Measurements from ENCODE around the gene ARID4B.
"Not testable (repeated sequence)": the region's sequence is repeated elsewhere in the genome, so short reads cannot be mapped to it uniquely, and the experiment has no call there.

Gene ARID4B

GRCh38 chr1:235265900-235266299 lies 62.1 kb downstream of the ARID4B start:
- DNase-seq = no peak

DNA sequence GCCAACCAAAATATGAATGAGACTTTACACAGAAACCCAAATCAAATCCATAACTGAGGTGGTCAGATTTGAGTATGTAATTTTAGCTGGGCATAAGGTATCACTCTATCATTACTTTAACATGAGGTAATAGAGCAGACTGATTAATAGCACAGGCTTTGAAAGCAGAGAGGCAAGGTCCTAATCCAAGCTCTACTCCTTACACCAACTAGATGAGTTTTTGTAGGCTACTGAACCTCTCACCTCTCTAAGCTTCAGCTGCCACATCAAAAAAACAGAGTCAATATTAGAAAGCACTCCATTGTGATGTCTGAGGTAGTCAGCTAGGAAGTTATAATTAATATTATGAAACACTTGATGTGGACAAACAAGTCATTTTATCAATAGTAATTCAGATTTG lies 63.7 kb downstream of the ARID4B start:
- DNase-seq = no peak

GRCh38 chr1:235262539-235262938 lies 65.4 kb downstream of the ARID4B start:
- DNase-seq = no peak

GRCh38 chr1:235261243-235261642 lies 66.7 kb downstream of the ARID4B start:
- DNase-seq = no peak

DNA sequence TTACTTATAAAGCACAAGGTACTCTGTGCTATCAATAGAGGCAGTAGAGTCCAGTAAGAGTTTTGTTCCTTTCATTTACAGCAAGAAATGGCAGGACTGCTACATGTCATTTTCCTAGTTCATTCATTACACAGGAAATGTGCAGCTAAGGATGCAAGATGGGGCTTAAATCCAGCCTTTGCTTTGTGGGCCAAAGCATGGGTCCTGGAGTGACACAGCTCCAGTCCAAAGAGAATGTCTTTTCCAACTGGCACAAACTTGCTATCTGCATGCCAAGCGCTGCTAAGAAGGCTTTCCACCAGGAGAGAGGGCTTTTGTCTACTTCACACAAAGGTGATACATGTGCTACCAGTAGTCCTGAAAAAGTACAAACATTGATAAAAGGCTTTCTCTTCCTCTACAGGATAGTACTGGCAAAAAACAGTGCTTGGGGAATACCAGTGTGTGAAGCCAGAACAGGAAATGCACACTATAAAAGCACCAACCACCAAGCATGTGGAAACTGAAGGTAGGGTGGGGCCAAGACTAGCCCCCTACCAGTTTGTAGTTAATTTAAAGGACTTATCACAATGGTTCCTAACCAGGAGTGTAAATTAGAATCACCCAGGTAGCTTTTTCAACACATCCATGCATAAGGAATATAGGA lies 68.7 kb downstream of the ARID4B start:
- no peak for DNase-seq

GRCh38 chr1:235258068-235258467 lies 69.9 kb downstream of the ARID4B start:
- DNase-seq = not testable (repeated sequence)

DNA sequence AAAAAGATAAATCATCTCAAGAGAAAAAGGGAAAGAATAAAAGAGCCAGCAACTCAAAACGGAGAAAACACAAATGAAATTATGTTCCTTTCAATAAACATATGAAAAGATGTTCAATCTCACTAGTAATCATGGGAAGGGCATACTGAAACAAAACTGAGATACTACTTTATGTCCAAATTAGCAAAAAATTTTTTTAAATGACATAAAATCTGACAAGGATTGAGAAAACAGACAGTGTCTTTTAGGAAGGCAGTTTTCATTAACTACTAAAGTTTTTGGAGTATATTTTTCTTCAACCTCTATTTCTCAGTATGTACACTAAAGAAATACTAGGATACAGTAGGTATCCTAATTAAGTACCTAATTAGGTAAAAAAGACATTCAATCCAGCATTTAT lies 73.3 kb downstream of the ARID4B start:
- no peak for DNase-seq

DNA sequence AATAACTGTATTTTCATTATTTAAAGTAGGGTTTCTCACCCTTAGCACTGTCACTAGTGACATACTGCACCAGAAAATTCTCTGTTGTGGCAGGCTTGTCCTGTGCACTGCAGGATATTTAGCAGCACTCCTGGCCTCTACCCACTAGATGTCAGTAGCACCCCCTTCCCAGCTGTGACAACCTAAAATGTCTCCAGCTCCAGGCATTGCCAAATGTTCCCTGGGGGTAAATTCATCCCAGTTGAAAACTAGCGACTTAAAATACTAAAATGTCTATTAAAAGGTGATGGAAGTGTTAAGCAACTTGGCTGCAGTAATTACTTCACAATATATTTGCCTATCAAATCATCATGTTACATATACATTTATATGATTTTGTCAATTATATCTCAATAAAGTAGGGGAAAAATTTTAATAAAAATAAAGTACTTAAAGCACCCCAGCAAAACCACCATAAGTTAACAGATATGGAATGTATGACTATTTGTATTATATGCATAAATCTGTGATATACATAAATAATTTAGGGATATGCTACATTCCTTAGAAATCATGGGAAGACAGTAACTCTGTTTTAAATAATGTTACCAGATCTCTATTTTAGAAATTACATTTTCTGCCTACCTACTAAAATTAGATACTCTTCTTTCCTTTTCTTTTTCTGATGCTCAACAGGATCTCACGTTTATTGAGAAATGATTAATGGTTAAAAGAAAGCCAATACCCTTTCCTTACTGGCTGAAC lies 74.6 kb downstream of the ARID4B start:
- DNase-seq = peak; percentile 55

- no peak for DNase-seq
Observed at GRCh38 chr1:235250430-235250829, 77.5 kb downstream of the ARID4B start.

DNA sequence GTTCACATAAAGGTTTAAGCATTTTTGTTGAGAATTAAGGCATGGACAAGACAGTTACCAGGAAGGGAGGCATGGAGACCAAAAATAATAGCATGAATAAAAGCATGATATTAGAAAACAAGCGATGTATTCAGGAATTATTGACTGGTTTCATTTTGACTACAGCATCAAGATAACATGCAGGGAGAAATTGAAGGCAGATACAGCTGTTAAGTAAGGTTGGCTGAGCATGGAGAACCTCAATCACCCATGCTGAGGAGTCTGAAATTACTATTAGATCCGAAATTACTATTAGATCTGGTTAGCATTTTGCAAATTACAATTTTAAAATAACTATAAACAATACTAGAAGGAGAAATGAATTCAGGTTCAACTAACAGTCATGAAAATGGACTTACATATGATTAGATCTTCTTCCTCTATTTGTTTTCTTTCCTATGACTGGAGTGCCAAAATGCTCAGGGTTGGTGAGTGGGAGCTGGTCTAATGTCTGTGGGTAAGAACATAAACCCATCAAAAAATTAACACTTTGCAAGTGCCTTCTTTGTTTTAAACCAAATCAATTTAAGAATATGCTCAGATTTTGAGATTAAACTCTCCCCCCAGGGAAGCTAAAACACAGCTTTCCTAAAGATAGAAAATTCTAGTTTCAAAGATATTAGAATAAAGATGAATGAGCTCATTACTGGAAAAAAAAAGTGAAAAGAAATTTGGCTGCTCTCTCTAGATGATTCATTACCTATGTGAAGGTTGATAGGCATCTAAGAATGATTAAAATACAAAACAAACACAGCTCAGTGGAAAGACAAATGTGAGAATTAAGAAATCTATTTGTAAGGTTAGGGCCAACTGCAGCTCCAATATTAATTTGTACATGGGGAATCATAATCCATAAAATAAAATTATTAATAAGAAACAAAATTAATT lies 81.7 kb downstream of the ARID4B start:
- no peak for DNase-seq

- no peak for DNase-seq
Observed at GRCh38 chr1:235244974-235245592, 82.9 kb downstream of the ARID4B start.

DNA sequence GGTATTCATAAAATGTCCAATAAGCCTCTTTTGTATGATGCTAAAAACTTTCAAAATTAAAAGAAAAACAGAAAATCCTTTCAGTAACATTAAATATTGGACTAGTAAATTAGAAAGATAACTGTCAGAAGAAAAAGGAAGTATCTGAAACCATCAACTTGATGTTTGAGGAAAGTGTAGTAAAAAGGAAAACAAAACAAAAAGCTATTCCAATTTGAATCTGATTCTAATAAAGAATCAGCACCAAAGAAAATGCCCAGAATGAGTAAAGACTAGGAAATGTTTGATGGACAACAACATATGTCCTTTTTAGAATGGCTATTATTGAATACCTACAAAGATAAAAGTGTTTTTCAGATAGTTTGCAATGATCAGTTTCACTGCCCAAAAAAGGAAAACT lies 87.0 kb downstream of the ARID4B start:
- no peak for DNase-seq

DNA sequence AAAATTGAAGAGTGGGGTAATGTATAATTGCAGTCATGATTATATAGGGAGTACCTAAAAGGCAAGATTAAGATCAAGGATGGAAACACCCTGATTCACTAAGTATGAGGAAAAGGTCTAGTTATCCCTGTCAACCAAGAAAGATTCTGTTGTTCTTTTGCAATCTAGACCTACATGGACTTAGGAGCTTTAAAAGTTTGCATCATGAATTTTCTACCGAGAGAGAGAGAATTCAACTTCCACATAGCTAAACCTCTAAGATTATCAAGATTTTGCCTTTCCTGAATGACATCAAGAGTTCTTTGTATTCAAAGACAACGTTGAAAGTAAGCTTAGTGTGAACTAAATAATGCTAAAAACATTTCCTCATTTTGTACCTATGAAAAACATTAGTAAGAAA lies 88.1 kb downstream of the ARID4B start:
- DNase-seq = no peak

DNA sequence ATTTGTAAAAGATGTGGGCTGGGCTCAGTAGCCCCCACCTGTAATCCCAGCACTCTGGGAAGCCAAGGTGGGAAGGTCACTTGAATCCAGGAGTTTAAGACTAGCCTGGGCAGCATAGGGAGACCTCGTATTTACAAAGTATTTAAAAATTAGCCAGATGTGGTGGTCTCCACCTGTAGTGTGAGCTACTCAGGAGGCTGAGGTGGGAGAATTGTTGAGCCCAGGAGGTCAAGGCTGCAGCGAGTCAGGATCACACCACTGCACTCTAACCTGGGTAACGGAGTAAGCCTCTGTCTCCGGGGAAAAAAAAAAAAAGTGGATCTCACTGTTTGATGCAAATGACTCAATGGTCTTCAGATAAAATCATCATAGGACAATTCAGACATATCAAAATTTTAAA lies 89.4 kb downstream of the ARID4B start:
- DNase-seq = no peak

DNA sequence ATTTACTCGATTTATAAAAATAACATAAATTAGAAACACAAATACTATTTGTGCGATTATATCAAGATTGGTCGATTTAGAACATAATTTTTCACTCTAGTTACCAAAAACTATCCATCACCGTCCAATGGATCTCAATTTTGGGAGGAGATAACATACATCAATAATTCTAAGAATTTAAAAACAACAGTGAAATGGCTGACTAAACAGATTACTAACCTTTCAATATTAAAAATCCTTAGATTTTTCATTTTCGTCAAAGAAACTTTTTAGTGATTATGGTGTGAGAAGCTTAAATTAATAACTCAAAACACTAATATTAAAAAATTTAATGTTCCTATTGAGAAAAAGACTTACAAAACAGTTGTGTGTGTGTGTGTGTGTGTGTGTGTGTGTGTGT lies 91.9 kb downstream of the ARID4B start:
- no peak for DNase-seq

DNA sequence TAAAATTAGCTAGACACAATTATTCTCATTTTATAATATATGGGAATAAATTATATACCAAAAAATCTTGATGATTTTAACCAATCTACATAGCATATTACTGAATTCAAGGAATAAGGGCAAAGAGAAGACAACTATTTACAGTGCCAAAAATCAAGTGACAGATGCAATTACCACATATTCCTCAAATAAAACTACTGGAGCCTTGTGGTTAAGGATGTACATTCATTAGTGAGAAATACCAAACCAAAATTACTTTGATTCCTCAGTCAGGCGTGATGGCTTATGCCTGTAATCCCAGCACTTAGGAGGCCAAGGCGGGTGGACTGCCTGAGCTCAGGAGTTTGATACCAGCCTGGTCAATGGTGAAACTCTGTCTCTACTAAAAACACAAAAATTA lies 98.1 kb downstream of the ARID4B start:
- no peak for DNase-seq

DNA sequence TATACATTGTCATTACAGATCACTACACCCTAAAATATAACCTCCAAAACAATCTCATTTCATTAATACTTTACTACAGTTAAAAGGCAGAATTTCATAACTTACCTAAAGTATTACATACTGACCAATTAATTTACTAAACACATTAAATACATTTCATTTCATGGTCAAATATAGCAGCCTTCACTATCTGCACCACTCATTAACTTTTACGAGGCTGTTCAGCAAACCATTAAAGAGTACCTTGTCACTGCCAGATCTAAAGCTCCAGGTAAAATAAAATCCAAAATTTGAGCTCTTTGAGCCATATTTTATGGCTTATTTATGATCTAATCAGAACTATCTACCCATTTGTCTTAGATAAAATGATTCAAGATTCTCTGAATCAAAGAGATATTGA lies 100.6 kb downstream of the ARID4B start:
- no peak for DNase-seq

GRCh38 chr1:235226933-235227332 lies 101.0 kb downstream of the ARID4B start:
- no peak for DNase-seq

DNA sequence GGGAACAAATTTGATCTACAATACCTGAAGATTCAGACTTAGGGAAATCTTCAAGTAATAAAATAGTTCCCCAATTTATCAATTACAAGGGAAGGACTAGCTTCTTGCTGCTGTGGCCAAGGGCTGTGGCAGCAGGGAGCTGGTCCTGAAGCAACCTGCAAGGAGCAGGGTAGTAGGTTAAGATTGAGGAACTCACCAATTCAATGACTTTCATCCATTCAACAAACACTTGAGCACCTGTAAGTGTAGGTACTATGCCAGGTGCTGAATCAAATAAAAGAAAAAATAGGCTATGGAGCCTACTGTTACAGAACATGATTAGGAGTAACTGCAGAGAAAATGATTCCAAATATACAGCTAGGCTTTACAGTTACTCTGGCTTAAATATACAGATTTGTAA lies 102.7 kb downstream of the ARID4B start:
- no peak for DNase-seq

GRCh38 chr1:235221653-235222375 lies 106.2 kb downstream of the ARID4B start:
- DNase-seq = no peak

DNA sequence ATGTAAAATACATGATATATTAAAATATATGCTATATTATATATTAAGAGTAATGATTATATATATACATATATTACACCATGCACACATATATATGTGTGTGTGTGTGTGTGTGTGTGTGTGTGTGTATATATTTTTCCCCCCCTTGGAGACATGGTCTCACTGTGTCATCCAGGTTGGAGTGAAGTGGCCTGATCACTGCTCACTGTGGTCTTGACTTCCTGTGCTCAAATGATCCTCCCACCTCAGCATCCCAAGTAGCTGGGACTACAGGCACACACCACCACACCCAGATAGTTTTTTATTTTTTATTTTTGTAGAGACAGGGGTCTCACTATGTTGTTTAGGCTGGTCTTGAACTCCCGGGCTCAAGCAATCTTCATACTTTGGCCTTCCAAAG lies 112.5 kb downstream of the ARID4B start:
- DNase-seq = no peak

DNA sequence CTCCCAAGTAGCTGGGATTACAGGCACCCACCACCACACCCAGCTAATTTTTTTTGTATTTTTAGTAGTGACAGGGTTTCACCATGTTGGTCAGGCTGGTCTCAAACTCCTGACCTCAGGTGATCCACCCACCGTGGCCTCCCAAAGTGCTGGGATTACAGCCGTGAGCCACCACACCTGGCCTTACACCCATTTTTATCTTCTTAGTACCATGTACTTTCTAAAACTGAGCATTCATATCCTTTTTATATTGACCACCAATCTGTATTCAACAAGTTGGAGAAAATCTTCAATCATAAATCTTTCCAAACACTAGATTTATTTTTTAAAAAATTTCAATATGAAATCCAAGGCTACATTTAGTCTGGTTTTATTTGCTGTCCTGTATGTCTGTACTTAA lies 113.0 kb downstream of the ARID4B start:
- not testable (repeated sequence) for DNase-seq

GRCh38 chr1:235213752-235214151 lies 114.2 kb downstream of the ARID4B start:
- no peak for DNase-seq

All from NCI-H2081 treated with DMSO at 0.1 percent for 48 hours (cell line).